IPS DF 19.7 (cell line): Measurements from ENCODE around the gene RNU2-63P.
"Not testable (repeated sequence)": the region's sequence is repeated elsewhere in the genome, so short reads cannot be mapped to it uniquely, and the experiment has no call there.

ENCODE experiments used
- DNase-seq: peaks from one replicate; pipeline ENCODE4 v3.0.0-alpha.2; 2013; ENCODE audit warnings: low read depth, low spot score

RNU2-63P gene

GRCh38 chr2:88028931-88029330, 12.6 kb upstream of the RNU2-63P start:
- no peak for DNase-seq

DNA sequence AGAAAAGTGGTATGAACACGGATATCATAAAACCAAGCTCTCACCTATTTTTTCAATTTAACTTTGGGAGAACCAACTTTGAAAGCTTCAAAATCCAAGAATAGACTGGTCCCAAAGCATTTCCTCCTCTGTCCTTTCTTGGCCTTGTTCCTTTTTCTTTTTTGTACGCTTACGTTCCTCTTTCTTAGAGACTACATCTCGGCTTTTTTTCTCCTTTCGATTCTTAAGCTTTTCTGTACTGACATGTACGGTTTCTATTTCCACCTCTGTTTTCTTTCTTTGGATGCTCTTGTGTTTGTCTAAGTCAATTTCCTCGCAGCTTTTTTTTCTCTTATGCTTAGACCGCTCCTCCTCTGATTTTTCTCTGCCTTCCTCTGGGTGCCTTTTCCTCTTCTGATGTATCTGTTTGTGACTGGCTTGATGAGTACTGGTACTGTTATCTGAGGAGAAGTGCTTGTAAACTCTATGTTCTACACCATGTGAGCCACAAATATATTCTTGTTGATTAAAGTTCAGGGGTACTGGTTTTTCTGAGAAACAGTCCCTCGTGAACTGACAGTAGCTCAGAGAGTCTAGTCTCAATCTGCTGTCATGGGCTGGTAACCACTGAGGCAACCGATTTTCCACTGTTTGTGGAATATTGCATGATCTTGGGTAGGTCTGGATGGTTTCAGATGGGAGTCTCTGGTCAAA, 11.5 kb upstream of the RNU2-63P start:
- no peak for DNase-seq

DNA sequence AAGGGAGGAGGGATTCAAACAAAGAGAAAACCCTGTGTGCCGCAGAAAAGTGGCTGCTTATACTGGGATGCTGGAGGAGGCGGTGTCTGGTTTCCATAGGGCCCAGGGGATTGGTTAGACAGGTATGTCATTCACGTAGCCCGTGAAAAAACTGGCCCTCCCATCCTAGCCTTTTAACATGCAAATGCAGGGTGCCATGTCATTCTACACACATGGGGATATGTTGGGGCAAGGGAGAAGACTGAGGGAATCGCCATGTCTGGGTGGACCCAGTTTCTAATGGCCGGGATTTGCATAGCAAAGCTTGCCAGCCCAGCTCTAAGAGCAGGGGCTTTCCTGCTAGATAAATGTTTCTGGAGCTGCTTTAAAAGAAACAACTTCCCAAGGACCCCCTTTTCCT, 8.2 kb upstream of the RNU2-63P start:
- DNase-seq, result peak; percentile 95

DNA sequence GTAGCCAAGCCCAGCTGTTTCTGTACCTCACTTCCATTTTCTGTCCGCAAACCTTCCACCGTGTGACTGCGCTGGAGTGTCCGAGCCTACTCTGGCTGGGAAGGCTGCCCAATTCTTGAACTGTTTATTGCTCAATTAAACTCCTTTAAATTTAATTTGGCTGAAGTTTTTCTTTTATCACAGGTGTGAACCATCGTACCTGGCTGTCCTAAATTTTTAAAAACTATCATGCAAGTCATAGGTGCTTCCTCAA, 6.2 kb upstream of the RNU2-63P start:
- DNase-seq, result no peak

DNA sequence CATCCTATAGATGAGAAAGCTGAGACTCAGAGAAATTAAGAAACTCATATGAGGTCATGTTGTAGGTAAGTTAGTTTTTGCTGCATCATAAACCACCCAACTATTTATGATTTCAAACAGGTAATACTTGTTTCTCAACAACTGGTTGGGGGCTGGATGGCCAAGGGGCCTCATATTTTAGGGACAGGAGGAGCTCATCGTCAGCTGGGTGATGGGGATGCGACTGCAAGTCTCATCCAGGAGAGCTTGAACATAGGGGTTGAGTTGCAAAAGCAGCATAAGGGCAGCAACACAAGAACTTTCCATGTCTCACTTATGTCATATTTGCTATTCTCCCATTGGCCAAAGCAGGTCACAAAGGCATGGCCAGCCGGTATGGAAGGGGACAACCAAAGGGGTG, 3.6 kb upstream of the RNU2-63P start:
- no peak for DNase-seq

- DNase-seq, result no peak
These were observed 2.6 kb upstream of the RNU2-63P start for GRCh38 chr2:88018909-88019308.

- DNase-seq, result not testable (repeated sequence)
These were observed 1.9 kb upstream of the RNU2-63P start for GRCh38 chr2:88018077-88018805.

DNA sequence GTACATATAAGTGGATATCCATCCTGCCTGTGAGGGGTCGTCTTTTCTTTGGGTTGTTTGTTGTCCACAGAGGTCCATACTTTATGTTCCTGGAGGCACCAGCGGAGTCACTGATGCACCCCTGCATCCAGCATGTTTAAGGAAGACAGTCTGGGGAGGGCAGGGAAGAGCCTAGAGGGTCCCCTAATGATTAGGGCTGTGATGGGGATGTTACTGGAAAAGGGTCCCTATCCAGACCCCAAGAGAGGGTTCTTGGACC, 1.4 kb upstream of the RNU2-63P start:
- DNase-seq, result not testable (repeated sequence)

DNA sequence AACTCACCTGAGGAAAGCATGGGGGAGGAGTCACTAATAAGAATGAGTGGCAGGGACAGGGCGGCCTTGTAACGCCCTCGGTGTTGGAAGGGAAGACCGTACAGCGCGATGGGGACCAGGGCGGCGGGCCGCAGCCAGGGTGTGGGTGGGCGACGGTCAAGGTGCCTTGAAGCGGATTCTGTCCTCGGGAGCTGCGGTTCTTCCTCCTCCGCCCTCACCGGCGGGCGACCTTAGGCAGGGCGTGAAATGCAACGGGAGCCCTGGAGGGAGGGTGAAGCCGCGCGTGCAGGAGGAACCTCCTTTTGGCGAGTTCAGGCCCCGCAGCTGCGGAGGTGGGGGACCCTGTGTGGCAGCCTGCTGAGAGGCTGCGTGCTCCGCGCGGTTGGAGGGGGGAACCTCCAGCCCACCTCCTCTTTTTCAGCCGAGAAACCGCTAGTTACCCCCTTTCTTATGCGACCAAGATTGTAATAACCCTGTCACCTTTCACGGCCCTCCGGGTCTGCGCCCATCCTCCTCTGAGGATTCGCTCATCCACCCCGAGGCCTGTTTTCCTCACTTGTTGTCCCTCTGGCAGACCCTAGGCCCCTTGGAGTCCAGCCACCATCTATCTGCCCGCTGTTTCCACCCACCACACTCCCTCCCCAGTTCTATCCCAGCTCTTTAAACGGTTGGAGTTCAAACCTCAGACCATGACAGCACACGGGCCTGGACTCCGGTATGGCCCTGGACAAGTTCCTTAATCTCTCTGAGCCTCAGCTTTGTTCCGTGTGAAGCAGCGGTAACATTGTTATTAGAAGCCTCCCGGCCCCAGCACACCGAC, 823 bp upstream of the RNU2-63P start:
- DNase-seq, result no peak

DNA sequence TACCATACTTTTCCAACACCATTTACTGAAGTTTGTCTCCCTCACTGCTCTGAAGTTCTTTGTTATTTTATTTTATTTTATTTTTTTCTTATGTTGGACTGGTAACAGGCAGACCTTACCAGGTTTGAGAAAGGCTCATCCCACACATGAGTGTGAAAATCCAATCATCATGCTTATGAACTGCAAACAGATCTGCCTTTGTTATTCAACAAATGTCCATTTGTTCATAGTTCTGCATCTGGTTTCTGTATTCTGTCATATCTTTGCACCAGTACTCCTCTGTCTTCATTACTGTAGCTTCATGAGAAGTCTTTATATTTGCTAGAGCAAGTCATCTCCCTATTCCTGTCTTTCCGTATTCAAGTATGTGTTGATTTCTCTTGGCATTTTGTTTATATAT, 5.3 kb downstream of the RNU2-63P start:
- DNase-seq, result no peak

DNA sequence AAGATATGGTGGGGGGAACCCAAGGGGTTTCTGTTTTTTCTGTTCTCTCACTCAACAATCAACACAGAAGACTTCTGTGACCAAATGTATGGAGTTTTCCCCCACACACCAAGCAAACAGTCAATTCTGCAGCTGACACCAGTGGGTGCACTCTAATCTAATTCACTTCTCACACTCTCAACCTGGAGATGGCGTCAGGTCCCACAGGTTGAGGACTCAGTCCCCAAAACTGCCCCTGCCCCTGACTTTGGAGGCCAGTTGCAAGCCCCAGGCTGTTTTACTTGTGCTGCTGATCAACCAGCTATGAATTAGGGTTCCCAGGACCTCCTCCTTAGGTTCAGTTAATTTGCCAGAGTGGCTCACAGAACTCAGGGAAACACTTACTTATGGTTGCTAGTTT, 6.2 kb downstream of the RNU2-63P start:
- no peak for DNase-seq

GRCh38 chr2:88006912-88007439, 9.4 kb downstream of the RNU2-63P start:
- no peak for DNase-seq

GRCh38 chr2:88005776-88006175, 10.6 kb downstream of the RNU2-63P start:
- no peak for DNase-seq

GRCh38 chr2:88003074-88003755, 13.1 kb downstream of the RNU2-63P start:
- no peak for DNase-seq

DNA sequence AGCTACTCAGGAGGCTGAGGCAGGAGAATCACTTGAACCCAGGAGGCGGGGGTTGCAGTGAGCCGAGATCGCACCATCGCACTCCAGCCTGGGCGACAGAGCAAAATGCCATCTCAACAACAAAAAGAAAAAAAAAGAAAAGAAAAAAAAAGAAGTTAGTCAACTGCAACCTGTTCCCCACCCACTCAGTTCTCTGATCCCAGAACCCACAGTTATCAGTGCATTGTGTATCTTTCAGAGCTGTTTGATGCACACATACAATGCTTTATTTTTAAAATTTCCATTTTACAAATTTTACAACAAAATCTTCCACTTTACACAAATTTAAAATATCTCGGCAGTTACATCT, 14.0 kb downstream of the RNU2-63P start:
- no peak for DNase-seq

DNA sequence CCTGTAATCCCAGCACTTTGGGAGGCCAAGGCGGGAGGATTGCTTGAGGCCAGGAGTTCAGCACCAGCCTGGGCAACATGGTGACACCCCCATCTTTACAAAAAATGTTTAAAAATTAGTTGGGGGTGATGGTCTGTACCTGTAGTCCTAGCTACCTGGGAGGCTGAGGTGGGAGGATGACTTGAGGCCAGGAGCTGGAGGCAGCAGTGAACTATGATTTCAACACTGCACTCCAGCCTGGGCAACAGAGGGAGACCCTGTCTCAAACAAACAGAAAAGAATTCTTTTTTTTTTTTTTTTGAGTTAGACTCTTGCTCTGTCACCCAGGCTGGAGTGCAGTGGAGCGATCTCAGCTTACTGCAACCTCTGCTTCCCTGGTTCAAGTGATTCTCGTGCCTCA, 15.9 kb downstream of the RNU2-63P start:
- not testable (repeated sequence) for DNase-seq

DNA sequence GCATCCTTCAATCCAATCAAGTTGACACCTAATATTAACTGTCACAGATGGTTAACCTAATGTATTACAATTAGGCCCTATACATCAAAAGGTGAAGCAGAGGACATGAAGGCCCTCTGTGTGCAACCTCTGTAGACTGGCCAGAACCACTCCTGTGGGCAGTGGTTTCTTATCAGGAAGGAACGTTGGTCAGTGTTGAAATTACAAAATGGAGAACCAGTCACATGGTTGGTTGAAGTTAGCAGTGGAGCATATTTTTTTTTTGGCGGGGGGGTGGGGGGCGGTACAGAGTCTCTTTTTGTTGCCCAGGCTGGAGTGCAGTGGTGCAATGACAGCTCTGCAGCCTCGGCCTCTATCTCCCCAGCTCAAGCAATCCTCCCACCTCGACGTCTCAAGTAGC, 19.8 kb downstream of the RNU2-63P start:
- DNase-seq, result no peak

GRCh38 chr2:87995756-87996155, 20.6 kb downstream of the RNU2-63P start:
- DNase-seq, result no peak

GRCh38 chr2:87994304-87994850, 22.0 kb downstream of the RNU2-63P start:
- DNase-seq, result not testable (repeated sequence)

DNA sequence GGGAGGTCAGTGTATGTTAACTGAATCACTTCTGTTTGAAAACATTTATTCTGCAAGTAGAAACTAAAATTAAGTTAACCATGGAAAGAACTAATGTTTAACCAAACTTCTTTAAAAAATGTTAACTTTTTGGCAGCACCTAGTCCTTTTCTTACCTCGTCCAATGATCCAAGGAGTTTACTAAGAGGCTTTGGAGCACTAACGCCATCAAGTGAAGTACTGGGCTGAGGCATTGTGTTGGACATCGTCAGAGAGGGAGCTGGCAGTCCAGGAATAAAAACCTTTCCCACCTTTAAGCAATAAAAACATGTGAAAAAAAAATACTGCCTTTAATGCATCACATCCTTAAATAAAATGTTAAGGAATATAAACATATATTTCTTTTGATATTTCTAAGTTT, 23.8 kb downstream of the RNU2-63P start:
- DNase-seq, result not testable (repeated sequence)

DNA sequence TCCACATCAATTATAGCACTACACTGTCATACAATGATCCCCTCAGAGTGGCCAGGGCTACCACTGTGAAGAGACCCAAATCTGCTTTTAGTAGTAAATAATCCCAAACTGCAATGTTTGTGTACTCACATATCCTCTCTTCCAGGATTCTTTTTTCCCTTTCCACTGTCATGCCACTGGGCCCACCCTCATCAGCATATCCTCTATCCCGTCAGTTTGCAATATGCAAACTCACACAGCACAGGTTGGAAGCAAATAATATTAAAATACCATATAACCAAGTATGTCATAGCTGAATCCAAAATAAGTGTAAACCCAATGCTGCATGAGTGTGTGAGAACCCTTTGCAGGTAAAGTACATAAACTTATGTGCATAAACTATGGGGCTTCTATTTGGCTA, 28.9 kb downstream of the RNU2-63P start:
- not testable (repeated sequence) for DNase-seq

GRCh38 chr2:87985902-87986301, 30.4 kb downstream of the RNU2-63P start:
- not testable (repeated sequence) for DNase-seq
